Right ventricle myocardium superior (tissue), 1 donor: Measurements from ENCODE around the gene LAMB3. TPM values are rescaled to one million over a fixed set of nuclear protein-coding genes. Genes with fewer than 3 reads are reported as not detected.

Experiments
- ATAC-seq: fragments of 200-7000 bp; cut with Tn5 transposase; one replicate; pipeline ENCODE4 v1.9.1; 2020; ENCODE audit warnings: mild to moderate bottlenecking; ENCODE audit not compliant: poor library complexity
- DNase-seq: peaks from one replicate; pipeline ENCODE4 v3.0.0-alpha.2; 2020
- intact Hi-C: fragments of 100-400 bp; cut with DNase I; formaldehyde crosslinking; loops from one replicate; pipeline ENCODE4 v1.11.2; 2022
- microRNA-seq: library from miRNA; unstranded; fragments of <30 nt; microRNA quantifications from one replicate; pipeline ENCODE4 v1.2.0, GENCODE V29; 2020
- total RNA-seq: library from RNA; stranded (reverse); fragmentation: NEBNext Ultra II Directional; extraction: Animal tissue kit (Norgen Biotek cat#: 25700); gene quantifications from one replicate; pipeline ENCODE4 v1.2.1, GENCODE V29; 2021
- donor health status: DM: no; HTN: yes; CAD: no; lungs with severe emphysema.

The LAMB3 gene
- total RNA-seq, 1 donor from 2014 or later: 5.0 TPM

DNA sequence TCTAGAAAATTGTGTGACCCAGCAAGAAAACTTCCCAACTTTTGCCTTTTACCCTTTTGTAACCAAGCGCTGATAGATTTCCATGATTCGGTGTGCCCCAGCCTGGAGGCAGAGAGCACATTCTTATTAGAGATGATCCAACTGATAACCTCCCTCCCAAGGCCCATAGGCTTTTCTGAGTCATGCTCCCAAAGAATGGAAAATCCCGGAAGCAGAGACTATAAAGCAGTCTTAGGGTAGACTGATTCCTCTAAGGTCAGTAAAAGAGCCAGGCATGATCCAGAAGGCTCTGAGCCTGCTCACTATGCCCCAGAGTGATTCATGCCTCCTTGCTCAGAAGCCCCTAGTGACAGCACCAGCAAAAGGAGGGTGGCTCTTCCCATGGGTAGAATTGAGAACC is 64.4 kb downstream of the LAMB3 start:
- no peak for DNase-seq
- intact Hi-C loops: no loop called here
- no peak for ATAC-seq

DNA sequence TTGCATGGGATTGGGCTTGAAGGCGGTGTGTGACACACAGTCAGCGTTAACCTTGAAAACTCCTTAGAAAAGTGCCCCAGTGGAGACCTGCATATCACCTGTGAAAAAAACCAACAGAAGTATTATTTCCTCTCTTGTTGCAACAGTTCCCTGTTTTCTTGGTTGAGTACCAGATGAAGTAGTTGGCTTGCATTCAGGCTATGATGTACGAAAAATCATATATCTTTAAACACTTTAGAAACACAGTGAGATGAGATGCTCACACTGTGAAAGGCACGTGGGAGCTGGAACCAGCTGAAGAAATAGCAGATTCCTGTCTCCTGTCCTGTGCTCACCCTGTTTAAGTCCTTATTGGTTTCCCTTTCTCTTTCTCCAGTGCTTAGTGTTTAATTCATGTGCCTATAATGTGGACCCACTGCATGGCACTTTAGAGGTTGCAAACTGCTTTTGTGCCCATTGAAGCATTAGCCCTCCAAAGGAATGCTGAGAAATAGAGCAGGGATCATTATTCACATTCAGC is 65.9 kb downstream of the LAMB3 start:
- DNase-seq (no peak), ATAC-seq (no peak)
- intact Hi-C loops: no loop called here

DNA sequence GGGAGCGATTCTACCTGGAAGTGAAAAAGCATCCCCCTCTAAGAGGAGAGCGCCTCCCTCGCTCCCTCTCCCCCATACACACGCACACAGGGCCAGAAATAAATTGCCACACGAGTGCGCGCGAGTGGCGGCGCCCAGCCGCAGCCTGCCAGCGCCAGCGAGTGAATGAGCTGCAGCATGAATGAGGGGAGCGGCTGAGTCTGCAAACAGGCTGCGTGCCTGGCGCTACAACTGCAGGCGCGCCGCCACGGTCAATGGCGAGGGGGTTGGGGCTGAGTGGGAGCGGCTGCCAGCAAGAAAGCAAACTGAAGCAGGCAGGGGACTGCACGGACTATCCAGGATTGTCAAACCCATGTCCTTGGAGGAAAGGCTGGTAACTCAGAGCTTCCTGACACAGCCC is 66.6 kb downstream of the LAMB3 start:
- ATAC-seq (peak; percentile 94), DNase-seq (peak; percentile 75)
- intact Hi-C loops: no loop called here

DNA sequence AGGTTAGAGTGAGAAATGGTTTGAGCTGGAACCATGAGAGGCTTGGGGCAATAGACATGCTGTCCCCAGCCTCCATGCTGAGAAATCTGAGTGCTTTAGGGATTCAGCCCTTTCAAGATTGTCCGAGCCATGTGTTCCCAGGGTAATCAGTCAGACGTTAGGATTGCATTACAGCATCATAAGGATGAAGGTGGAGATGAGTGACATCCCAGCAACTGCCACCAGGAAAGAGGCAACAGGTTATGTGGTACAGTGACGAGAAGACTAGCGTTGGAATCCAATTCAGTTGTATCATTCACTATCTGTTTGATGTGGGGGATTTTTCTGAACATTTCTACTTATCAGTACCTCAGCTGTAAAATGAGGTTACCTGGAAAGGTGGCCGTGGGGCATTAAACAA is 67.0 kb downstream of the LAMB3 start:
- no peak for DNase-seq
- ATAC-seq: no peak
- intact Hi-C loops: no loop called here

DNA sequence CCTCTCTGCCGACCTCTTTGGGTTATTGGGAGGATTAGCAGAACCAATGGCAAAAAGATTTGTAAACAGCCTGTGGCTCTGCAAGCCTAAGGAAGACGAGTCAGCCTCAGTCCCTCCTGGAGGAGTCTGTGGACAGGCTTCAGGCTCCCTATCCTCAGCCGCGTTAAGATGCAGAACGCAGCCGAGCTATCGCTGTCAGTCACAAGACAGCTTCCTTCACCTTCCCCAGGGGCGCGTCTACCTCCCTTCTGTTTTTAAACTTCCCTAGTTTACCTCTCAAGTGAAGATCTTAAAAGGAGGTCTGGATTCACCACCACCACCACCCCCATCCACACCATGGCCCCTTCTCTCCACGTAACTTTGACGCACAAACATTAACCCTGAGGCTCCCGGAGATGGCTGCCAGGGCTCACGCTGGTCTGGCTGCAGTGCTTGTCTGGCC is 68.0 kb downstream of the LAMB3 start:
- intact Hi-C loops: no loop called here
- no peak for DNase-seq
- ATAC-seq: no peak

DNA sequence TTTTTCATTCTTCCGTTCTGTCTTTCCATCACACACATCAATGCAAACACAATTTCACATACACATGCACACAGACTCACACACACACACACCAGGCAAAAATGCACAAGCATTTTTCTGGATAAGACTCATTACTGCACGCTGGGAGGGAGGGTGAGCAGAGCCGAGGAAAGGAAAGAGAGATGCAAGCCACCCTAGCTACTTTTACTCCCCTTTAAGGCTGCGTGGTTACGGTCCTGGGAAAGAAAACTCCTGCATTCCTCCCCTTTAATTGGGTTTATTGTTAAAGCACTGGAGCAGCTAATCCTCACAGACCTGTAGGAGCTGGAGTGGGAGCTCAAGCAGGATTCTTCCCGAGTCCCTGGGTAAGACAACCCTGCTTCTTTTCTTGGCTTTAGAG is 68.8 kb downstream of the LAMB3 start, which contains the start of gene CAMK1G:
Gene CAMK1G (plus strand): TSS at position 307 of the 400 bp plus-strand sequence. CDS start 11,270 bp downstream, outside the sequence.
- no peak for ATAC-seq
- intact Hi-C loops: no loop called here
- DNase-seq: no peak

DNA sequence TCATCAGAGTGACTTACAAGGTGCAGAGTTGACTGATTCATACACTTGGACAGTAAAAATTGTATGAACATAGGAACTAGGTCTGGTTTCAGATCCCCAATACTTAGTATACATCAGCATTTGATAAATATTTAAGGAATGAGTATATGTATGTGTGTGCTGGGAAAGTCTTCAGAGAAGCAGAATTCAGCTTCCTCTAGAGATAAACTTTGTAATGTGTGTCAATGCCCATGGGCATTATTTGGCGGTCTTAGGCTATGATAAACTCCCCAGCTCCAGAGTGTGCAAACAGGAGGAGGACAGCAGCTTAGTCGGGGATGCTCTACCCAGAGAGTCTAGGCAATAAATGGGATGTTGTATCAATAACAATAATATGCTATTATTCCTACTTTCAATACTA is 71.6 kb downstream of the LAMB3 start:
- ATAC-seq (no peak), DNase-seq (no peak)
- intact Hi-C loops: no loop called here

DNA sequence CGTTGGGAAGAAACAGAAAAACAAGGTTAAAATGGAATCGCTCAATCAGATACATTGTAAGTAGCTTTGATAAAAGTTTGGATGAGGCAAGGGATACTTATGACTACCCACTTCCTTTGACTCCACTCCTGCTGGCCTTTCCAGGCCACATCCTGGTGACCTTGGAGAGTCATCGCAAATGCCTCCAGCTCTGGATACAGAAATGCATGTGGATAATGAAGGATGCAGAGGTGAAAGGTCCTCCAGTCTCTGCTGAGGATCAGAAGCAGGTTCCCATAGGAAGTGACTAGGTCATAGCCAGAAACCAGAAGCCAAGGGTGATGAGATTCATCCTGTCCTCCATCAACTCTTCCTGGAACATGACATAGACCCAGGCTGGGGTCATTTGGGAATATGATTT is 74.9 kb downstream of the LAMB3 start:
- no peak for ATAC-seq
- no peak for DNase-seq
- intact Hi-C loops: loop anchor here (2.0 to 10.0 kb wide), 3 partner anchors 115 to 407 kb away; no protein-coding TSS in a partner anchor

DNA sequence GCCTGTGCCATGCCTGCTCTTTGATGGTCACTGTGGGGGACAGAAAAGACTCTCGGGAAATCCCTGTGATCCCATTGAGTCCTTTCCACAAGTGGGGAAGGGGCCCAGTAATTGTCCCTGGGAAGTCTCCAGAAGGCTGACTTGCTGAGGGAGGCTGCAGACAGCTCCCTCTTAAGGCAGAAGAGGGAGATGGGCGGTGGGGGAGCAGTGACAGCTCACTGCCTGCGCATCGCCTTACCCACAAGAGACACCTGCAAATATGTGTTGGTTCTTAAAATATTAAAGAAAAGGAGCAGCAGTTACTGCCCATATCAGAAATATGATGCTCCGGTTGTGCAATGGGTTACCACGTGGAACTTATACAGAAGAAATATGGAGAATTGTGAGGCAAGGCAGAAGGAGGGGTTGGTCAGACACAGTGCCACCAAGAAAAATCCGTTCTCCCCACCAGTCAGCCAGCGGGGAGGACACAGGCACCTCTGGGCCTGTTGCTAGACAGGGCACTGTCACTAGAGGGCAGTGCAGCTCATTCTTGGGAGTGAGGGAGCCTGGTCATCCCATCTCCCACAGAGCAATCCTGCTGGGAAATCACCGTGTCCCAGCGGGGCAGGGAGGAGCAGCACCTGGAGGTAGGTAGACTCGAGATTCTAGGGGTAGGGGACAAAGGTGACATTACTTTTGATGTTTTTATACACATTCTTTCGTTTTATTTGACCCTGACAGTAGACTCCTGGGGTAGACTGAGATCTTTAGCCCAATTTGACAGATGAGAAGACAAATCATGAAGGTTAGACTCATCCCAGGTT is 75.6 kb downstream of the LAMB3 start:
- peak; percentile 97 for ATAC-seq
- intact Hi-C loops: loop anchor here (2.0 to 10.0 kb wide), 3 partner anchors 116 to 408 kb away; no protein-coding TSS in a partner anchor
- DNase-seq: peak; percentile 81

DNA sequence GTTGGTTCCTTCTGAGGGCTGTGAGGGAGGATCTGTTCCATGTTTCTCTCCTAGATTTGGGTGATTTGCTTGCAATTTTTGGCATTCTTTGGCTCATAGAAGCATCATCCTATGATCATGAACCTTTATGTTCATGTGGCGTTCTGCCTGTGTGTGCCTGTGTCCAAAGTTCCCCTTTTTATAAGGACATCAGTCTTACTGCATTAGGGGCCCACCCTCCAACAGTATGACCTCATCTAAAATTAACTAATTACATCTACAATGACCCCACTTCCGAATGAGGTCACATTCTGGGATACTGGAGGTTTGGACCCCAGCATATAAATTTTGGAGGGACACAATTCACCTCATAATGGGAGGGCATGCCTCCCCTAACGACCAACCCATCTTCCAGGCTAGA is 81.5 kb downstream of the LAMB3 start:
- intact Hi-C loops: loop anchor here (10.0 kb wide), 1 partner anchor 414 kb away; no protein-coding TSS in a partner anchor
- no peak for ATAC-seq
- DNase-seq: no peak

DNA sequence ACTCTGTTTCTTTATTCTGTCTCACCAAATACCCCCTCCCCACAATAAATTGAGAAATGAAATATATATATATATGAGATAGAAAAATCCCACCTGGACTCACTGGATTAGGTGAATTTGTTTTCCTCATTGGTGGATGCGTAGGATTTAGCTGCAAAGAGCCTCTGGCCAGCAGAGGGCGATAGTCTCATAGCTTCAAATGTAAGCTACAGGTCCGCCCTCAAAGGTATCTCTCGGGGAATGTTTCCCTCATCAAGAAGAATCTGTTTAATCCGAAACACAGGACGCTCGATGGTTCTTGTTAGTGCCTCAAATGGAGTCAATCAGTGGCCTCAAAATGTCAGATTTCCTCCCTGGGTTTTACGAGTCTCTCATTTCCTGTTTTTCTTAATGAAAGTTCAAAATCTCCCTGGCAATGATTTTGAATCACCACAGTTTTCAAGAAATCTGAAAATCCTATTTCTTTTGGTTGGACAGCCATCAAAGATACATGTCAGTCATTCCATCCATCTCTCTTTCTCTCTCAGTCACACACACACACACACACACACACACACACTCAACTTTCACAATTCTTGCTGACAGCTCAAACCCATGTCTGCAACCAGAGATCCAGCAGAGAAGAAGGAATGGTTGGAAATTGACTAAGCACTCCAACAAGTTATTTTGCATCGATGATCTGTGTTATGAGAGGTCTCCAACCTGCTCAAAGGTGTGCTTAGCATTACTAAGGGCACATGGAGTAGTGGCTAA is 82.6 kb downstream of the LAMB3 start:
- intact Hi-C loops: loop anchor here (10.0 kb wide), 2 partner anchors 365 to 415 kb away; no protein-coding TSS in a partner anchor
- DNase-seq: peak; percentile 83
- ATAC-seq: peak; percentile 79

DNA sequence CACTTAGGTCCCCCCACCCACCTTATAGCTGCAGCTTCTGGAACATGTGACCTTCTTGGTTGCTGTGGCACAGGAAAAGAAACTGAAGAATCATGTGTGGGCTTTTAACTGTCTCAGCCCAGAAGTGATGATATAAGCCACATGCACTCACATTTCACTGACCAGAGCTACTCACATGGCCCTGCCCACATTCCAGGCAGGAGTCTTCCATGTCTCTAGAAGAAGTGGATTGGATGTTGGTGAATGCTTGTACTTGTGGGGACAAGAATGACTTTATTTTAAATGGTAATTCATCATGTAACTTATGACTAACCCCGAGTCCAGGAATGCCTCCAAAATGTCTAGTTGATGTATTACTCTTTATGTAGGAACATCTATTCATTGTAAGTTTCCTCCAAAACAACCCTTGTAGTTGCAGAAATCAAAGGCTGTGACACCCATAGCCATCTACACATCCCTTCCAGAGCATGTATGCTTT is 84.5 kb downstream of the LAMB3 start:
- DNase-seq (no peak), ATAC-seq (no peak)
- intact Hi-C loops: loop anchor here (10.0 kb wide), 1 partner anchor 363 kb away; no protein-coding TSS in a partner anchor

DNA sequence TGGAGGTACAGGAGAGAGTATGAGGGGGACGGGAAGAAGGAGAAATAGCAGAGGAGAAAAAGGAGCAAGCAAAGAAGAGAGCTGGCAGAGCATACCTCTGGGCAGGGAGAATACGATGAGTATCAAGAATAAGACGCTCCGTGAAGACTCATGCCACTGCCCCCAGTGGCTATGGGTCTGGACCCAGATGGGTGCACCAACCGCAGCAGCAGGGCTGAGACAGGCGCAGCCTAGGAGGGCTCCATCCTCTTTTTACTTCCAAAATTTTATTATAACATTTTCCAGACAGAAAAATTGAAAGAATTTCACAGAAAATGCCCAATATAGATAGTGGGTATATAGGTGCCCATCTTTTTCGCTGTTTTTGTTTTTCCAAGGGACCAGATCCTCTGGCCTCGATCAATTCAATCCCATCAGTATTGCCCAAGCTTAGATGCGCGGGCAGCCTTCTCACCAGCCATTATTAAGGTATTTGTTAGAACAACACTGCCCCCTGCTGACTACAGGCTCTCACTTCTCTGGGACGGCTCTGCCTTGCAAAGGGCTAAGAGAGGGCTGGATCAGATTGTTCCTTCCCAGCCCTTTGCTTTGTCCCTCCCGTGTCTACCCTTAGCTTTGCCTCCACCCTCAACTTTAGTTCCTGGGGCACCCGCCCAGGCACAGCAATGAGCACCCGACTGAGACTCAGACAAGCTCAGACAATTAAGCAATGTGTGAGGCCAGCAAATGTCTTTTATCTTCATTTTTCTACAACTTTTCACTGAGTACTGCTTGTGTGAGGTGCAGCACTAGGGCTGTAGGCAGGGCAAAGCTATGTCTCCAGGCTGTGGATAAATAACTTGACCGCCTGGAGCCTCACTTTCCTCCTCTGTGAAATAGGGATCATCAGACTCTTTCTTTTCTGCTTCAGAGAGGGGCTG is 86.2 kb downstream of the LAMB3 start:
- DNase-seq (peak; percentile 80), ATAC-seq (peak; percentile 87)
- intact Hi-C loops: loop anchor here (10.0 kb wide), 1 partner anchor 361 kb away; no protein-coding TSS in a partner anchor

Small RNA genes lying within 50 kb of the gene (microRNA-seq; reads per million reads assigned to microRNA genes)
- not detected for gene MIR4260

Other genes with a start within 250 kb of the LAMB3 start
- gene CAMK1G, start 68.7 kb downstream of the LAMB3 start, total RNA-seq: not detected
- gene G0S2, start 23.0 kb upstream of the LAMB3 start, total RNA-seq: 453 TPM
- 4.6 TPM for gene HSD11B1, start 52.4 kb upstream of the LAMB3 start, total RNA-seq
- 0.70 TPM for gene TRAF3IP3, start 103.6 kb upstream of the LAMB3 start, total RNA-seq
- gene C1orf74, start 132.1 kb upstream of the LAMB3 start, total RNA-seq: 1.9 TPM
- gene IRF6, start 153.7 kb upstream of the LAMB3 start, total RNA-seq: 31.6 TPM
- gene UTP25, start 175.5 kb upstream of the LAMB3 start, total RNA-seq: 2.1 TPM